Neural crest cell (in vitro differentiated cells): ENCODE measurements around the gene USP40. TPM values are rescaled to one million over a fixed set of nuclear protein-coding genes. Genes with fewer than 3 reads are reported as not detected.

ENCODE experiments used
- DNase-seq: peaks from one replicate; pipeline ENCODE4 v3.0.0; 2021; ENCODE audit warnings: low read depth, mixed read lengths, low spot score
- H3K27ac Mint-ChIP-seq: one replicate; pipeline ENCODE4 v1.8.0; 2021; ENCODE audit warnings: mild to moderate bottlenecking, mixed read lengths; ENCODE audit not compliant: unreplicated experiment
- H3K27me3 Mint-ChIP-seq: 2 replicates; pipeline ENCODE4 v1.8.0; 2021; ENCODE audit warnings: low read depth, mild to moderate bottlenecking, mixed read lengths
- H3K36me3 Mint-ChIP-seq: 2 replicates; pipeline ENCODE4 v1.8.0; 2021; ENCODE audit warnings: low read depth, mild to moderate bottlenecking, mixed read lengths
- H3K4me1 Mint-ChIP-seq: 2 replicates; pipeline ENCODE4 v1.8.0; 2021; ENCODE audit warnings: mixed read lengths
- H3K4me3 Mint-ChIP-seq: one replicate; pipeline ENCODE4 v1.8.0; 2021; ENCODE audit warnings: mild to moderate bottlenecking, mixed read lengths
- H3K9me3 Mint-ChIP-seq: 2 replicates; pipeline ENCODE4 v1.8.0; 2021; ENCODE audit warnings: mixed read lengths
- total RNA-seq: library from RNA; stranded (reverse); gene quantifications from 2 replicates; pipeline ENCODE4 v1.2.1, GENCODE V29; 2021
- TF ChIP-seq, protein P1 (sequence below): fragments of 200-600 bp; sonication (generic); conservative IDR thresholded peaks from 2 replicates; pipeline ENCODE4 v1.5.0; 2021; ENCODE audit warnings: antibody characterized with exemption, mild to moderate bottlenecking

USP40 gene
- total RNA-seq, 1 donor from 2014 or later = 25.3 TPM

DNA sequence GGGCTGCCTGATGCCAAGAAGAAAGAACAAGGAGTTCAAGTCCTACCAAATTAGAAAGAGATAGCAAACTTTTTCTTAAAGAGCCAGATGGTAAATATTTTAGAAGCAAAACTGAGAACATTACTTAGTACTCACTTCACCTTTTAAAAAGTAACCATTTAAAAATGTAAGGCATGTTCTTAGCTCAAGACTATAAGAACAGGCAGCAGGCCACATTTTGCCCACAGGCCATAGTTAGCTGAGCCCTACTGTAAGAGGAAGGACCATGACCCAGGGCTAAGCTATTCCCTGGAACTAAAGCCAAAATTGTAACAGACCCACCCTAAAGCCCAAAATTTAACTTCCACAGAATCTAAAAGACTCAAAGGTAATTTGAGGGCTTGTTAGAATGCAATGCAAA, 31.3 kb downstream of the USP40 start:
- no peak overlapping the region for H3K4me3 Mint-ChIP-seq

DNA sequence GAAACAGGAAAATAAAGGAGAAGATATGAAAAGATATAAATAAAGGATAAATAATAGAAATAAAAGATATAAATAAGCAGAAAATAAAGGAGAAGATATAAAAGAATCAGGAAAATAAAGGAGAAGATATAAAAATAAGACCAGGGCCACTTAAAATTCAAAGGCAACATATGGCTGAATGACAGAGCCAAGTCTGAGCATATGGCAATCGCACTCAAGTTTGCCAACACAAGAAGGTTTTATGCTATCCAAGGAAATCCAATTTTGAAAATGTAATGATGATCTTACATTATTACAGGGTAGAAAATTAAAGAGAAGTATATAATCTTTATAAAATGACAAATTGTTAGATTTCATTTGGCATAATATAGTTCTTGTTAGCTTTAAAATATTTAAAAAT, 33.6 kb downstream of the USP40 start:
- Mint-ChIP-seq H3K27ac (no peak overlapping the region), H3K9me3 (no peaks in the 10 kb centered on the region), H3K27me3 (no peaks in the 10 kb centered on the region), H3K4me3 (no peak overlapping the region), H3K4me1 (no peaks in the 10 kb centered on the region), H3K36me3 (peaks cover 18% of the 10 kb centered on the region)
- DNase-seq = no peak
- TF ChIP-seq, protein P1, sequence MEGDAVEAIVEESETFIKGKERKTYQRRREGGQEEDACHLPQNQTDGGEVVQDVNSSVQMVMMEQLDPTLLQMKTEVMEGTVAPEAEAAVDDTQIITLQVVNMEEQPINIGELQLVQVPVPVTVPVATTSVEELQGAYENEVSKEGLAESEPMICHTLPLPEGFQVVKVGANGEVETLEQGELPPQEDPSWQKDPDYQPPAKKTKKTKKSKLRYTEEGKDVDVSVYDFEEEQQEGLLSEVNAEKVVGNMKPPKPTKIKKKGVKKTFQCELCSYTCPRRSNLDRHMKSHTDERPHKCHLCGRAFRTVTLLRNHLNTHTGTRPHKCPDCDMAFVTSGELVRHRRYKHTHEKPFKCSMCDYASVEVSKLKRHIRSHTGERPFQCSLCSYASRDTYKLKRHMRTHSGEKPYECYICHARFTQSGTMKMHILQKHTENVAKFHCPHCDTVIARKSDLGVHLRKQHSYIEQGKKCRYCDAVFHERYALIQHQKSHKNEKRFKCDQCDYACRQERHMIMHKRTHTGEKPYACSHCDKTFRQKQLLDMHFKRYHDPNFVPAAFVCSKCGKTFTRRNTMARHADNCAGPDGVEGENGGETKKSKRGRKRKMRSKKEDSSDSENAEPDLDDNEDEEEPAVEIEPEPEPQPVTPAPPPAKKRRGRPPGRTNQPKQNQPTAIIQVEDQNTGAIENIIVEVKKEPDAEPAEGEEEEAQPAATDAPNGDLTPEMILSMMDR = no peak

More for the DNA sequence above, 31.3 kb downstream of the USP40 start:
- TF ChIP-seq, protein P1 = no peak
- DNase-seq = no peak
- H3K4me1 Mint-ChIP-seq = no peaks in the 10 kb centered on the region
- H3K27me3 Mint-ChIP-seq = no peaks in the 10 kb centered on the region
- peaks cover 16% of the 10 kb centered on the region for H3K36me3 Mint-ChIP-seq
- no peak overlapping the region for H3K27ac Mint-ChIP-seq
- H3K9me3 Mint-ChIP-seq = no peaks in the 10 kb centered on the region

DNA sequence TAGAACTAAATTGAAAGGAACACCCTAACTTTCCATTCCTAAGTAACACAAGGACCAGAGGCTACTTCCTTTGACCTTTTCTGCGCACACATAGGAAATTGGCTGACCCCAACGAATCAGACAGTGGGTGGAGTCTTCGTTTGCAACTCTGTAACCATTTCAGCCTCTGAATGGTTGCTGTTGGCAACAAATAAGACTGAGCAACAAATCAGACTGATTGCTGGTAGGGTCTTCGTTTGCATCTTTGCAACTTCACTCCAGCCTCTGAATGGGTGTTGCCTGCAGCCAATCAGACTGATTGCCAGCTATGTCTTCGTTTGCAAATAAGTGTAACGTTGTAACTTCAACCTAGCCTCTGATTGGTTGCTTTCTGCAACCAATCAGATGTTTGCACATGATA, 34.6 kb downstream of the USP40 start:
- Mint-ChIP-seq H3K9me3 (no peaks in the 10 kb centered on the region), H3K4me1 (no peaks in the 10 kb centered on the region), H3K36me3 (peaks cover 18% of the 10 kb centered on the region), H3K27me3 (no peaks in the 10 kb centered on the region), H3K4me3 (no peak overlapping the region), H3K27ac (no peak overlapping the region)
- TF ChIP-seq, protein P1 = no peak
- no peak for DNase-seq

DNA sequence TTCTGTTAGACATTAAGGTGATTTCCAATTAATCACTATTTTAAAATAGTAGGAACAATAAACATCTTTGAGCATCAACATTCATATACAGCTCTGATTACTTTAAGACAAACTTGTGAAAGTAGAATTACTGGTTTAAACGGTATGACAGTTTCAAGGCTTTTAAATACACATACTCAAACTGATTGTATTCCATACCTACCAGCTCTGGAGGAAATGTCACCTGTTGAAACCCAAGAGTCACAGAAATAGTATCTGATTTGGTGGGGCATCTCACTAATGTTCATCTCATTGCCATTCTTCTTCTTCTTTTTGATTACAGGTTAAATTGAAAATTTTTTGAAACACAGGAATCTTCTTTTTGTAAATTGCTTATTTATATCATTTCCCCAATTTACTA, 36.2 kb downstream of the USP40 start:
- no peaks in the 10 kb centered on the region for H3K27me3 Mint-ChIP-seq
- H3K36me3 Mint-ChIP-seq = peaks cover 14% of the 10 kb centered on the region
- no peak overlapping the region for H3K4me3 Mint-ChIP-seq
- DNase-seq = no peak
- H3K27ac Mint-ChIP-seq = no peak overlapping the region
- TF ChIP-seq, protein P1 = no peak
- no peaks in the 10 kb centered on the region for H3K4me1 Mint-ChIP-seq
- no peaks in the 10 kb centered on the region for H3K9me3 Mint-ChIP-seq

DNA sequence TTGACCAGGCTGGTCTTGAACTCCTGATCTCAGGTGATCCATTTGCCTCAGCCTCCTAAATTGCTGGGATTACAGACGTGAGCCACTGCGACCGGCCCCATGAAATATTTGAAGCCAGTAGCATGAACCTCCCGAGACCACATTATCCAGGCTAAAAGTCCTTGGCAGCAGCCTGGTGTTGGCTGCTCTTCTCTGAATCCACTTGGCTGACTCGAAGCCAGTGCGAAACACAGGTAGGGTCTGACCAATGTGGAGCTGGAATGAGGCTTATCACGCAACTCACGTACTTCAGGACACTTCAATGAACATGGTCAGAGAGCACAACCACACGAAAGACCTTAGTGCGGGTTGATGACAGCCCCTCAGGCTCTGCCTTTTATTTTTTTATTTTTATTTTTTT, 38.4 kb downstream of the USP40 start:
- no peak for DNase-seq
- TF ChIP-seq, protein P1 = no peak
- Mint-ChIP-seq H3K27ac (no peak overlapping the region), H3K27me3 (no peaks in the 10 kb centered on the region), H3K4me1 (no peaks in the 10 kb centered on the region), H3K36me3 (peaks cover 16% of the 10 kb centered on the region), H3K4me3 (no peak overlapping the region), H3K9me3 (no peaks in the 10 kb centered on the region)

DNA sequence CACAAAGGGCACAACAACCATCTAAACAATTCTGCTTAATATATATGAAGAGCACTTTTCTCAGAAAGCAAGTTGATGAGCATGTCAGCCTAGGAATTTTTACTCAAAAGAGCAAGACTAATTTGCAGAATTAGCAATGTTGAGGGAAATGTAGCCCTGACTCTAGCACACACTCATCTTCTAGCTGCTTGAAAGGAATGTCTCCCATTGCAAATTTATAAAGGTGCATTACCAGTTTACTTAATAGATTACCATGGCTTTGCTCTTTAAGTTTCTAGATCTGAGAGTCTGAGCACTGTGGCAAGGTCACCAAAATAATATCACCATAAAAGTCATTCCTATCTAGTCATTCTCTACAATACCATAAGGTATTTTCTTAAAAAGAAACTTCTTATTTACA, 40.8 kb downstream of the USP40 start:
- TF ChIP-seq, protein P1 = no peak
- Mint-ChIP-seq H3K4me3 (no peak overlapping the region), H3K4me1 (no peaks in the 10 kb centered on the region), H3K9me3 (no peaks in the 10 kb centered on the region), H3K27me3 (no peaks in the 10 kb centered on the region), H3K27ac (no peak overlapping the region), H3K36me3 (peaks cover 14% of the 10 kb centered on the region)
- DNase-seq = no peak
